ENCODE results near the gene FIS1. TPM values are rescaled to one million over a fixed set of nuclear protein-coding genes. Genes with fewer than 3 reads are reported as not detected.

FIS1 gene
- total RNA-seq, 4 donors from 2014 or later = 319 to 467 (median 364) TPM

GRCh38 chr7:101218236-101219125, 26.4 kb downstream of the FIS1 start:
- H3K4me3 ChIP-seq = peak overlapping the region; percentile 68 to 91 (median 74)
- H3K36me3 ChIP-seq = peaks cover 0 to 34% of the 10 kb centered on the region in 2 donors
- intact Hi-C loops (cut with DNase I; ENCODE audit: low total_unique reads) (loop anchor here (2.0 to 5.0 kb wide), 2 partner anchors 34 to 341 kb away; partner anchors contain the start of gene SRRT), in situ Hi-C loops (cut with MboI; ENCODE audit: low sequenced_read_pairs in 4 of 4) (no loop called here)
- no peak for DNase-seq
- TF ChIP-seq POLR2A (IDR thresholded peaks at IDR 0.05) = no peak
- TF ChIP-seq CTCF (IDR thresholded peaks at IDR 0.05 in 4 of 5, conservative IDR thresholded peaks at IDR 0.05 in 1 of 5) = no peak
- peaks cover 23 to 32% of the 10 kb centered on the region in 2 donors for H3K4me1 ChIP-seq
- H3K27ac ChIP-seq = peak overlapping the region; percentile 82 to 92 (median 88)
- no peaks in the 10 kb centered on the region for H3K9me3 ChIP-seq
- H3K27me3 ChIP-seq = no peaks in the 10 kb centered on the region
- peak in 1 of 2 donors; percentile 5 for ATAC-seq

- TF ChIP-seq CTCF (IDR thresholded peaks at IDR 0.05 in 4 of 5, conservative IDR thresholded peaks at IDR 0.05 in 1 of 5) (peak in 2 of 5 experiments; percentile 41 to 48), POLR2A (IDR thresholded peaks at IDR 0.05) (peak in 1 of 2 donors; percentile 16)
- intact Hi-C loops (cut with DNase I; ENCODE audit: low total_unique reads) = loop anchor here (1.0 to 5.0 kb wide), 3 partner anchors 27 to 340 kb away; partner anchors contain the start of gene SRRT
- DNase-seq (peak; percentile 95 to 96), ATAC-seq (peak; percentile 98 to 99)
- in situ Hi-C loops (cut with MboI; ENCODE audit: low sequenced_read_pairs in 4 of 4) = no loop called here
- Histone ChIP-seq H3K9me3 (no peaks in the 10 kb centered on the region), H3K4me3 (peak within 1 kb of the TSS; percentile 68 to 91 (median 74)), H3K27ac (peak within 1 kb of the TSS; percentile 82 to 92 (median 88)), H3K36me3 (peaks cover 0 to 27% of the 10 kb centered on the region in 2 donors), H3K4me1 (peaks cover 23 to 32% of the 10 kb centered on the region in 2 donors), H3K27me3 (no peaks in the 10 kb centered on the region)
Measured at GRCh38 chr7:101217388-101218235, 27.3 kb downstream of the FIS1 start, which contains the start of the genes PLOD3 and ZNHIT1. Gene PLOD3 (minus strand): TSS chr7:101217581. CDS start chr7:101217274, 307 bp downstream. Gene ZNHIT1 (plus strand): TSS chr7:101218165. CDS start chr7:101218196, 31 bp downstream.

- in situ Hi-C loops (cut with MboI; ENCODE audit: low sequenced_read_pairs in 4 of 4) = no loop called here
- H3K36me3 ChIP-seq = peaks cover 0 to 33% of the 10 kb centered on the region in 2 donors
- no peaks in the 10 kb centered on the region for H3K9me3 ChIP-seq
- H3K27me3 ChIP-seq = no peaks in the 10 kb centered on the region
- TF ChIP-seq CTCF (IDR thresholded peaks at IDR 0.05 in 4 of 5, conservative IDR thresholded peaks at IDR 0.05 in 1 of 5) = no peak
- TF ChIP-seq POLR2A (IDR thresholded peaks at IDR 0.05) = no peak
- peak overlapping the region; percentile 82 to 92 (median 88) for H3K27ac ChIP-seq
- intact Hi-C loops (cut with DNase I; ENCODE audit: low total_unique reads) = loop anchor here (1.0 to 5.0 kb wide), 2 partner anchors 27 to 340 kb away; partner anchors contain the start of gene SRRT
- DNase-seq = no peak
- H3K4me1 ChIP-seq = peaks cover 23 to 32% of the 10 kb centered on the region in 2 donors
- no peak for ATAC-seq
- peak overlapping the region; percentile 68 to 91 (median 74) for H3K4me3 ChIP-seq
Measured at GRCh38 chr7:101216860-101217387, 28.0 kb downstream of the FIS1 start.

Measured in gastrocnemius medialis (tissue), 4 donors.